ENCODE data around the gene PNMA8C.

DNA sequence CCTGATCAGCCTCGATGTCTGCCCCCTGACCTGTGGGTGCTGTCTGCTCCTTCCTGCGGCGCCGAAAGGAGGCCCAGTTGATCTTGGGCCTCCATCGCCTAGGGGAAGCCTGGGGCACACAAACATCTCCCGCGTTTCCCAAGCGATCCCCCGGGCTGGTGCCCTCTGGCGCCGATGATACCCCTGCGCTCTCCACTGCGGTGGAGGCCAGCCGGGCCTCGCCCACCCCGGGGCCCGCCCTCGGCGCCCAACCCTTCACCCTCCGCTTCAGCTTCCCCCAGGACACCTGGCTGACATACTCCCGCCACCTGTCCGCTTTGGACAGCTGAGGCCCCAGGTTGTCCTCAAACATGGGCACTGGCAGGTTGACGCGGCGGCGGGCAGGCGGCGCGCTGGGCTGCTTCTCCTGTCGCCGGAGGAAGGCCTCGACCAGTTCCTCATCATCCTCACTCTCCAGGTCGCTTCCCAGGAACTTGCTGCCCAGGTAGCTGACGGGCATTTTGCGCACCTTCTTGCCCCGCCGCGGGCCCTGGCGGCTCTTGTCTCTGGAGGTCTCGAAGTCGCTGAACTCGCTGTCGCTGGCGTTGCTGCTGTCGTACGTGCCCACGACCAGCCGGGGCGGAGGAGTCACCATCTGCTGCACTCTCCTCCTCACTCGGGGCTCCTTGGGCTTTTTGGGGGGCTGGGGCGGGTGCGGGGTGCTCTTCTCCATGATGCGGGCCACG lies 16.6 kb downstream of the PNMA8C start:
- TF ChIP-seq, protein P1, sequence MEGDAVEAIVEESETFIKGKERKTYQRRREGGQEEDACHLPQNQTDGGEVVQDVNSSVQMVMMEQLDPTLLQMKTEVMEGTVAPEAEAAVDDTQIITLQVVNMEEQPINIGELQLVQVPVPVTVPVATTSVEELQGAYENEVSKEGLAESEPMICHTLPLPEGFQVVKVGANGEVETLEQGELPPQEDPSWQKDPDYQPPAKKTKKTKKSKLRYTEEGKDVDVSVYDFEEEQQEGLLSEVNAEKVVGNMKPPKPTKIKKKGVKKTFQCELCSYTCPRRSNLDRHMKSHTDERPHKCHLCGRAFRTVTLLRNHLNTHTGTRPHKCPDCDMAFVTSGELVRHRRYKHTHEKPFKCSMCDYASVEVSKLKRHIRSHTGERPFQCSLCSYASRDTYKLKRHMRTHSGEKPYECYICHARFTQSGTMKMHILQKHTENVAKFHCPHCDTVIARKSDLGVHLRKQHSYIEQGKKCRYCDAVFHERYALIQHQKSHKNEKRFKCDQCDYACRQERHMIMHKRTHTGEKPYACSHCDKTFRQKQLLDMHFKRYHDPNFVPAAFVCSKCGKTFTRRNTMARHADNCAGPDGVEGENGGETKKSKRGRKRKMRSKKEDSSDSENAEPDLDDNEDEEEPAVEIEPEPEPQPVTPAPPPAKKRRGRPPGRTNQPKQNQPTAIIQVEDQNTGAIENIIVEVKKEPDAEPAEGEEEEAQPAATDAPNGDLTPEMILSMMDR (IDR thresholded peaks at IDR 0.05; ENCODE audit: low read depth, low read length), result no peak
- no peak for TF ChIP-seq EZH2phosphoT487 (IDR thresholded peaks at IDR 0.05; ENCODE audit: low read depth)

Data from OCI-LY3 (cell line).